GM21515 (cell line): ENCODE results near the gene EDN1.
"Not testable (repeated sequence)": the region's sequence is repeated elsewhere in the genome, so short reads cannot be mapped to it uniquely, and the experiment has no call there.

Source experiments
- ATAC-seq: cut with Tn5 transposase; IDR thresholded peaks from one replicate; pipeline ENCODE4 v1.9.1; 2021; ENCODE audit not compliant: unreplicated experiment

Gene EDN1

GRCh38 chr6:12293931-12294807 is 4.0 kb downstream of the EDN1 start:
- ATAC-seq, result no peak

GRCh38 chr6:12294851-12295536 is 4.8 kb downstream of the EDN1 start:
- ATAC-seq, result no peak

GRCh38 chr6:12295558-12296254 is 5.5 kb downstream of the EDN1 start:
- ATAC-seq, result no peak

DNA sequence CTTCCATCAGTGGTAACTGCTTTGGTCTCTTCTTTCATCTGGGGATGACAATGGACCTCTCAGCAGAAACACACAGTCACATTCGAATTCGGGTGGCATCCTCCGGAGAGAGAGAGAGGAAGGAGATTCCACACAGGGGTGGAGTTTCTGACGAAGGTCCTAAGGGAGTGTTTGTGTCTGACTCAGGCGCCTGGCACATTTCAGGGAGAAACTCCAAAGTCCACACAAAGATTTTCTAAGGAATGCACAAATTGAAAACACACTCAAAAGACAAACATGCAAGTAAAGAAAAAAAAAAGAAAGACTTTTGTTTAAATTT is 6.1 kb downstream of the EDN1 start:
- ATAC-seq, result no peak

- no peak for ATAC-seq
Measured at GRCh38 chr6:12296604-12297003, 6.4 kb downstream of the EDN1 start.

- ATAC-seq, result no peak
Measured at GRCh38 chr6:12297363-12298016, 7.3 kb downstream of the EDN1 start.

DNA sequence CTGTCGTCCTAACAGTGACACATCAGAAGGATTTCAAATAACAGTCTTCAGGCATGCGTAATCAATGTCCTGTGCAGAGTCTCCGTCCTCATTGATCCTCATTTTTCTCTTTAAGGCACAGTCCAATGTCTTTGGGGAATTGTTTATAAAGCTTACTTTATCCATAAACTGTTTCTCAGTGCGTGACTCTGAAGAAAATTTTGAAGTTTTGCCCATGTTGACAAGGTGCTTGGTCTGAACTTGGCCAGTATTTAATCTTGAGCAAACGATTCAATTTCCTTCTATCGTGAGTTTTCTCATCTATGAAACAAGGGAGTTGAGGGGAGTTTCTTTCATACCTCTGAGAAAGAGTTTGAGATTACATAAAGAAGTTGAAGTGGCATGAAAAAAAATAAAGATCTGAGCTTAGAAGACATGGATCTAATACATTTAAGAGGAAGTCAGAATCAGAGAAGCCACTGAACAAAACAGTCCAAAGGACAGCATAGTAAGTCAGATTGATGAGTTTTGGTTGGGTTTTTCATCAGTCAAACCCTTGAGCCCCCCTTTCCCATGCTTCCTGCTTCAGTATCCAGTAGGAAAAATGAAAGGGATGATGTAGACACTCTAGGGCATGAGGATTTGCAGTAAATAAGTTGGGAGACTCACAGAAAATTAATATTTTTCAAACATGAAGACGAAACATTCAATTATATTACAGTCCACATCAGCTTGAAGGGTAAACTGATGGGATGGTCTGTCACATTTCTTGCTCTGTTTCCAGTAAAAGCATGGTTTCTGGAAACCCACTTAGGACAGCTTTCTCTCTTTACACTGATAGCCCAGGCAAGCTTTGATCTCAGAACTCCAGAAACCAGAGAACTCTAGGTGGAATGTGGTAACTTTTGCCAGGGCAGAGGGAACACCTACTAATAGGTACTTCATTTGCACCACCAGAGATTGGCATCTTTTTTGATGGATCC is 8.1 kb downstream of the EDN1 start:
- no peak for ATAC-seq

GRCh38 chr6:12298995-12299394 is 8.8 kb downstream of the EDN1 start:
- ATAC-seq, result no peak

GRCh38 chr6:12301018-12301417 is 10.9 kb downstream of the EDN1 start:
- ATAC-seq, result no peak

GRCh38 chr6:12304487-12304886 is 14.3 kb downstream of the EDN1 start:
- no peak for ATAC-seq

DNA sequence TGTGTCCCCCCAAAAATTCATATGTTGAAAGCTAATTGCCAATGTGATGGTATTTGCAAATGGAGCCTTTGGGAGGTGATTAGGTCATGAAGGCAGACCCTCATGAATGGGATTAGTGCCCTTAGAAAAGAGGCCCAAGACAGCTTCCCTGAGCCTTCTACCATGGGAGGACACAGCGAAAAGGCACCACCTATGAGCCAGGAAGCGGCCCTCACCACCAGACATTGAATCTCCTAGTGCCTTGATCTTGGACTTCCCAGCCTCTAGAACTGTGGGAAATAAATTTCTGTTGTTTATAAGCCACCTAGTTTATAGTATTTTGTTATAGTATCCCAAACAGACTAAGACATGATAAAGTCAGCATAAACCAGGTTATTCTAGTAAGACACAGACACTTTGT is 18.9 kb downstream of the EDN1 start:
- ATAC-seq, result no peak

DNA sequence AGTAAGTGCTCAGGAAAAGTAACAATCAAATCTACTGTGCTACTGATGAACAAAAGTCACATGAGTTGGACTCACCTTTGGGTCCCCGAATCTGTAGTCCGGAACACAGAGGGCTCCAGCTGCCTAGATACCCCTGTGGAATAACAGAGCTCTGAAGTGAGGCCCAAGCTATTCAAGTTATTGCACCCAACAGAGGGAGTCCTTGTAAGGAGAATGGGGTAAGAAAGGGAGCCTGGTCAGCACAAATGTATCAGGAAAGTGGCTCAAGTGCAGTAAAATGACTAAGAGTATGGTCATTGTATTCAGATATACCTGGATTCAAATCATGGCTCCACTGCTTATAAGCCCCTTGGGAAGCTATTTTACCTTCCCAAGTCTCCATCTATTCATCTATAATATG is 20.9 kb downstream of the EDN1 start:
- no peak for ATAC-seq

- no peak for ATAC-seq
Measured at GRCh38 chr6:12312736-12313135, 22.6 kb downstream of the EDN1 start.

- ATAC-seq, result no peak
Measured at GRCh38 chr6:12313306-12313991, 23.3 kb downstream of the EDN1 start.

DNA sequence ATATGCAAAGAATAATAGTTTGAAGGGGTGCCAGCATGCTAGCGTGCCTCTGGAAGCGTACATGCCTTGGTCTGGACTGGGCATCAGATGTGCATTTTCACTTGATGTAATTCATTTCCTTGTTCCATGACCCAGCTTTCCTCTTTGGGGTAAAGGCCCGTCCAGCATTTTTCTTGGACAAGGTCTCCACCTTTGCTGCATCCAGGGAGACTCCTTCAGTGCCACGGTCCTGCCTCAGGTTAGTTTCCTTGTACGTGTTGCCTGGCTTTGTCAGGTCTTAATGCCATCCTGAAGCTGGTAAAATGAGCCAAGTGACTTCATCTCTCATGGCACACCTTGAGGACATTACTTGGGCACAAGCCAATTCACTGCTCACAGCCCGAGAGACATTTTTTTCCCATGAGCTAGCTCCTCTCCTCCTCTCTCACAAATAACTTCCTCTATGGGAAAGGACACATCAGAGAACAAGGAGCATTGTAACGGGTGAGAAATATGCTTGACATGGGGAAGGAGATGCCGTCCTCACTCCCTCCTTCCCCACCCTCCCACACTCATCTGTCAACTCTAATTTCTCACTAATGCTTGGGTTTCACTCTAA is 23.9 kb downstream of the EDN1 start:
- no peak for ATAC-seq

DNA sequence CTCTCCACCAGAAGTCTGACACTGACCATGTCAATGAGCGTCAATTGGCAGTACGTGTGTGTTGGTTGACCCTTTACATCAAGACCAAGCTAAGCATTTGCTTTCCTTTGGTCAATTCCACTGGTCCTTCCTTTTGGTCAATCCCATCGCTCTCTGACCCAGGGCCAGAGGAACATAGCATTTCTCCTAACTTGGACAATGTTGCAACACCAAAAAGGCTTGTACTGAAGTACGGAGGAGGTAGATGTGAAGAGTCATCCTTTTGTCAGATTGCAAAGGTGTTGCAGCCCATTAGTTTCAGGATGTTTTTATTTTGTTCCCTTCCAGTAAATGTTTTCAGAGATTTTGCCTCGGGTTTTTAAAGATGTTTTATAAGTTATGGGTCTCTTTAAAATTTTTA is 24.6 kb downstream of the EDN1 start:
- ATAC-seq, result no peak

- no peak for ATAC-seq
Measured at GRCh38 chr6:12315292-12316081, 25.3 kb downstream of the EDN1 start.

- ATAC-seq, result no peak
Measured at GRCh38 chr6:12318749-12319148, 28.6 kb downstream of the EDN1 start.

DNA sequence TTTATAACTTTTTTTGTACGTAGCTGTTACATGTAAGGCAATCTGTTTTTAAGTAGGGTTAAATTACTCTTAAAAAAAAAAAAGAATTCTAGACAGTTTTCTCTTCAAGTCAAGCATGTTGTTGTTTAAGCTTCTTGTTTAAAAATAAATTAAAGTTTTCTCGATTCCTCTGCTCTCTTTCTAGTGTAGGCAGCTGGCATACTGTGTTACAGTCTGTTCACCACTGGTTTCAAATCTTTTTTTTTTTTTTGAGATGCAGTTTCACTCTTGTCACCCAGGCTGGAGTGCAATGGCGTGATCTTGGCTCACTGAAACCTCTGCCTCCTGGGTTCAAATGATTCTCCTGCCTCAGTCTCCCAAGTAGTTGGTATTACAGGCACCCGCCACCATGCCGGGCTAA is 29.9 kb downstream of the EDN1 start:
- not testable (repeated sequence) for ATAC-seq
